GOT3 (cell line): ENCODE measurements around the gene TNFRSF17.
"Not testable (repeated sequence)": the region's sequence is repeated elsewhere in the genome, so short reads cannot be mapped to it uniquely, and the experiment has no call there.

Experiments
- DNase-seq: peaks from one replicate; lab custom pipeline; 2025; ENCODE audit warnings: mixed read lengths; lab: John Stamatoyannopoulos, UW

The TNFRSF17 gene

GRCh38 chr16:11964761-11965551 lies at the start of gene TNFRSF17:
TSS of gene TNFRSF17 (plus strand) at chr16:11965210. CDS start at chr16:11965325, 115 bp downstream.
- DNase-seq: no peak

GRCh38 chr16:11915644-11916523 lies 49.1 kb upstream of the TNFRSF17 start, which contains the start of gene GSPT1:
TSS of gene GSPT1 (minus strand) at chr16:11915956. CDS start at chr16:11915720, 236 bp downstream.
- DNase-seq: peak; percentile 93

GRCh38 chr16:11916524-11917285 lies 48.3 kb upstream of the TNFRSF17 start:
- no peak for DNase-seq

GRCh38 chr16:11924046-11924445 lies 41.0 kb upstream of the TNFRSF17 start:
- not testable (repeated sequence) for DNase-seq

- not testable (repeated sequence) for DNase-seq
Measured at GRCh38 chr16:11927350-11927749, 37.7 kb upstream of the TNFRSF17 start.

- not testable (repeated sequence) for DNase-seq
Measured at GRCh38 chr16:11941945-11942344, 23.1 kb upstream of the TNFRSF17 start, which contains the start of gene NPIPB2. TSS of gene NPIPB2 (minus strand) at chr16:11942045. CDS start at chr16:11942045, 0 bp downstream.

- DNase-seq: no peak
Measured at GRCh38 chr16:11946433-11946832, 18.6 kb upstream of the TNFRSF17 start.

GRCh38 chr16:11948819-11949218 lies 16.2 kb upstream of the TNFRSF17 start:
- no peak for DNase-seq

GRCh38 chr16:11949527-11949926 lies 15.5 kb upstream of the TNFRSF17 start:
- no peak for DNase-seq

GRCh38 chr16:11950388-11950787 lies 14.6 kb upstream of the TNFRSF17 start:
- no peak for DNase-seq

- not testable (repeated sequence) for DNase-seq
Measured at GRCh38 chr16:11953576-11953975, 11.4 kb upstream of the TNFRSF17 start.

GRCh38 chr16:11955713-11956123 lies 9.3 kb upstream of the TNFRSF17 start:
- DNase-seq: peak; percentile 44

GRCh38 chr16:11956558-11956957 lies 8.5 kb upstream of the TNFRSF17 start:
- no peak for DNase-seq

GRCh38 chr16:11957591-11958395 lies 7.2 kb upstream of the TNFRSF17 start:
- DNase-seq: no peak

GRCh38 chr16:11962457-11962856 lies 2.6 kb upstream of the TNFRSF17 start:
- not testable (repeated sequence) for DNase-seq

- DNase-seq: not testable (repeated sequence)
Measured at GRCh38 chr16:11962978-11963377, 2.0 kb upstream of the TNFRSF17 start.

GRCh38 chr16:11963706-11964105 lies 1.3 kb upstream of the TNFRSF17 start:
- no peak for DNase-seq

GRCh38 chr16:11966173-11966572 lies 1.2 kb downstream of the TNFRSF17 start:
- DNase-seq: no peak

- DNase-seq: no peak
Measured at GRCh38 chr16:11967195-11967911, 2.3 kb downstream of the TNFRSF17 start.

GRCh38 chr16:11968577-11968976 lies 3.6 kb downstream of the TNFRSF17 start:
- no peak for DNase-seq
